GM23338 (cell line): Measurements from ENCODE around the gene KBTBD8.

ENCODE experiments used
- CREB1 ChIP-seq: fragments of 250-450 bp; sonication (Bioruptor Pico); IDR thresholded peaks from 2 replicates; pipeline ENCODE4 v1.5.0; 2020; ENCODE audit warnings: low read depth, mild to moderate bottlenecking, moderate library complexity
- EZH2 ChIP-seq: fragments of 200-600 bp; sonication (generic); IDR thresholded peaks from one replicate; pipeline ENCODE4 v1.8.0; 2017; ENCODE audit warnings: antibody characterized with exemption, mild to moderate bottlenecking, low read depth; ENCODE audit not compliant: unreplicated experiment
- EZH2phosphoT487 ChIP-seq: fragments of 200-600 bp; sonication (generic); IDR thresholded peaks from one replicate; pipeline ENCODE4 v1.8.1; 2018; ENCODE audit warnings: antibody characterized with exemption; ENCODE audit not compliant: unreplicated experiment
- JUNB ChIP-seq: IDR thresholded peaks from one replicate; pipeline ENCODE4 v1.6.1; 2016; ENCODE audit warnings: antibody characterized with exemption; ENCODE audit not compliant: unreplicated experiment
- NANOG ChIP-seq: IDR thresholded peaks from 2 replicates; pipeline ENCODE4 v1.6.1; 2016; ENCODE audit warnings: antibody characterized with exemption, borderline replicate concordance
- POLR2AphosphoS5 ChIP-seq: IDR thresholded peaks from 2 replicates; pipeline ENCODE4 v1.6.1; 2016; ENCODE audit warnings: antibody characterized with exemption, low read depth
- STAT1 ChIP-seq: IDR thresholded peaks from one replicate; pipeline ENCODE4 v1.6.1; 2016; ENCODE audit warnings: antibody characterized with exemption; ENCODE audit not compliant: unreplicated experiment
- ZNF114 ChIP-seq: fragments of 250-450 bp; sonication (Bioruptor Pico); IDR thresholded peaks from 2 replicates; pipeline ENCODE4 v1.5.0; 2020; ENCODE audit warnings: mild to moderate bottlenecking, moderate library complexity
- ZNF331 ChIP-seq: fragments of 250-450 bp; sonication (Bioruptor Pico); IDR thresholded peaks from 2 replicates; pipeline ENCODE4 v1.5.0; 2020; ENCODE audit warnings: low read depth, mild to moderate bottlenecking, moderate library complexity
- TF ChIP-seq, protein P1 (sequence below), 2 experiments: fragments of 200-600 bp in 1 of 2; sonication (generic) in 1 of 2; conservative IDR thresholded peaks; 2 replicates each; pipeline versions ENCODE4 v1.5.1 to v1.6.1; 2016 to 2017; ENCODE audit warnings: antibody characterized with exemption in 2 of 2, low read depth in 2 of 2, mild to moderate bottlenecking in 2 of 2, moderate library complexity in 1 of 2
- TF ChIP-seq, protein P2 (sequence below): IDR thresholded peaks from one replicate; pipeline ENCODE4 v1.6.1; 2018; ENCODE audit warnings: antibody characterized with exemption; ENCODE audit not compliant: unreplicated experiment
- TF ChIP-seq, protein P3 (sequence below): IDR thresholded peaks from 2 replicates; pipeline ENCODE4 v1.6.1; 2016; ENCODE audit warnings: antibody characterized with exemption

DNA sequence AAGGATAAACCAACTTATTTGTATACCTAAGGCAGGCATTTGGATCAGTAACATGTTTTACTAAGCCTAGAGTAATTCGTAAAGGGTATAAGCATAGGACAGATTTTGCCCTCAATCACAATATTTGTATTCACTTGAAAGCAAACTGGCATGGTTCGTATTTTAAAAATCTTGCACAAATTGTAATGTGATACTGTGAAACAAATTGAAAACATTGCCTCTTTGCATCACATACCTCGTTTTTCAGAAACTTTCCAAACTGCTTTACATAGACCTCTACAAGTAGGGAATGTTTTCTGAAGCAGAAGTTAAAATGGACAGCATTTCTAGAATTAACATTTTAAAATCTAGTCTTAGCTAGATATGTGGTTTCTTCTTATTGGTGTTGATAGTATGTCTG lies 11.6 kb downstream of the KBTBD8 start:
- TF ChIP-seq EZH2 (no peak), POLR2AphosphoS5 (no peak), EZH2phosphoT487 (no peak), ZNF331 (CRISPR knock-in tag) (no peak), CREB1 (no peak), ZNF114 (no peak), NANOG (no peak), STAT1 (no peak), JUNB (no peak)
- TF ChIP-seq, protein P1, sequence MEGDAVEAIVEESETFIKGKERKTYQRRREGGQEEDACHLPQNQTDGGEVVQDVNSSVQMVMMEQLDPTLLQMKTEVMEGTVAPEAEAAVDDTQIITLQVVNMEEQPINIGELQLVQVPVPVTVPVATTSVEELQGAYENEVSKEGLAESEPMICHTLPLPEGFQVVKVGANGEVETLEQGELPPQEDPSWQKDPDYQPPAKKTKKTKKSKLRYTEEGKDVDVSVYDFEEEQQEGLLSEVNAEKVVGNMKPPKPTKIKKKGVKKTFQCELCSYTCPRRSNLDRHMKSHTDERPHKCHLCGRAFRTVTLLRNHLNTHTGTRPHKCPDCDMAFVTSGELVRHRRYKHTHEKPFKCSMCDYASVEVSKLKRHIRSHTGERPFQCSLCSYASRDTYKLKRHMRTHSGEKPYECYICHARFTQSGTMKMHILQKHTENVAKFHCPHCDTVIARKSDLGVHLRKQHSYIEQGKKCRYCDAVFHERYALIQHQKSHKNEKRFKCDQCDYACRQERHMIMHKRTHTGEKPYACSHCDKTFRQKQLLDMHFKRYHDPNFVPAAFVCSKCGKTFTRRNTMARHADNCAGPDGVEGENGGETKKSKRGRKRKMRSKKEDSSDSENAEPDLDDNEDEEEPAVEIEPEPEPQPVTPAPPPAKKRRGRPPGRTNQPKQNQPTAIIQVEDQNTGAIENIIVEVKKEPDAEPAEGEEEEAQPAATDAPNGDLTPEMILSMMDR (conservative IDR thresholded peaks at IDR 0.05; ENCODE audit: low read depth in 2 of 2): no peak
- TF ChIP-seq, protein P2, sequence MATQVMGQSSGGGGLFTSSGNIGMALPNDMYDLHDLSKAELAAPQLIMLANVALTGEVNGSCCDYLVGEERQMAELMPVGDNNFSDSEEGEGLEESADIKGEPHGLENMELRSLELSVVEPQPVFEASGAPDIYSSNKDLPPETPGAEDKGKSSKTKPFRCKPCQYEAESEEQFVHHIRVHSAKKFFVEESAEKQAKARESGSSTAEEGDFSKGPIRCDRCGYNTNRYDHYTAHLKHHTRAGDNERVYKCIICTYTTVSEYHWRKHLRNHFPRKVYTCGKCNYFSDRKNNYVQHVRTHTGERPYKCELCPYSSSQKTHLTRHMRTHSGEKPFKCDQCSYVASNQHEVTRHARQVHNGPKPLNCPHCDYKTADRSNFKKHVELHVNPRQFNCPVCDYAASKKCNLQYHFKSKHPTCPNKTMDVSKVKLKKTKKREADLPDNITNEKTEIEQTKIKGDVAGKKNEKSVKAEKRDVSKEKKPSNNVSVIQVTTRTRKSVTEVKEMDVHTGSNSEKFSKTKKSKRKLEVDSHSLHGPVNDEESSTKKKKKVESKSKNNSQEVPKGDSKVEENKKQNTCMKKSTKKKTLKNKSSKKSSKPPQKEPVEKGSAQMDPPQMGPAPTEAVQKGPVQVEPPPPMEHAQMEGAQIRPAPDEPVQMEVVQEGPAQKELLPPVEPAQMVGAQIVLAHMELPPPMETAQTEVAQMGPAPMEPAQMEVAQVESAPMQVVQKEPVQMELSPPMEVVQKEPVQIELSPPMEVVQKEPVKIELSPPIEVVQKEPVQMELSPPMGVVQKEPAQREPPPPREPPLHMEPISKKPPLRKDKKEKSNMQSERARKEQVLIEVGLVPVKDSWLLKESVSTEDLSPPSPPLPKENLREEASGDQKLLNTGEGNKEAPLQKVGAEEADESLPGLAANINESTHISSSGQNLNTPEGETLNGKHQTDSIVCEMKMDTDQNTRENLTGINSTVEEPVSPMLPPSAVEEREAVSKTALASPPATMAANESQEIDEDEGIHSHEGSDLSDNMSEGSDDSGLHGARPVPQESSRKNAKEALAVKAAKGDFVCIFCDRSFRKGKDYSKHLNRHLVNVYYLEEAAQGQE: no peak
- TF ChIP-seq, protein P3, sequence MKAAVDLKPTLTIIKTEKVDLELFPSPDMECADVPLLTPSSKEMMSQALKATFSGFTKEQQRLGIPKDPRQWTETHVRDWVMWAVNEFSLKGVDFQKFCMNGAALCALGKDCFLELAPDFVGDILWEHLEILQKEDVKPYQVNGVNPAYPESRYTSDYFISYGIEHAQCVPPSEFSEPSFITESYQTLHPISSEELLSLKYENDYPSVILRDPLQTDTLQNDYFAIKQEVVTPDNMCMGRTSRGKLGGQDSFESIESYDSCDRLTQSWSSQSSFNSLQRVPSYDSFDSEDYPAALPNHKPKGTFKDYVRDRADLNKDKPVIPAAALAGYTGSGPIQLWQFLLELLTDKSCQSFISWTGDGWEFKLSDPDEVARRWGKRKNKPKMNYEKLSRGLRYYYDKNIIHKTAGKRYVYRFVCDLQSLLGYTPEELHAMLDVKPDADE: no peak
